ENCODE data around the gene TOX2.

The TOX2 gene

GRCh38 chr20:44075191-44075949 lies 160.7 kb downstream of the TOX2 start:
- no peak for DNase-seq (ENCODE audit: low read depth in 2 of 2)

- no peak for DNase-seq (ENCODE audit: low read depth in 2 of 2)
These were observed 161.2 kb downstream of the TOX2 start for GRCh38 chr20:44075950-44076232.

- DNase-seq (ENCODE audit: low read depth in 2 of 2): no peak
These were observed 164.6 kb downstream of the TOX2 start for GRCh38 chr20:44079291-44079690.

DNA sequence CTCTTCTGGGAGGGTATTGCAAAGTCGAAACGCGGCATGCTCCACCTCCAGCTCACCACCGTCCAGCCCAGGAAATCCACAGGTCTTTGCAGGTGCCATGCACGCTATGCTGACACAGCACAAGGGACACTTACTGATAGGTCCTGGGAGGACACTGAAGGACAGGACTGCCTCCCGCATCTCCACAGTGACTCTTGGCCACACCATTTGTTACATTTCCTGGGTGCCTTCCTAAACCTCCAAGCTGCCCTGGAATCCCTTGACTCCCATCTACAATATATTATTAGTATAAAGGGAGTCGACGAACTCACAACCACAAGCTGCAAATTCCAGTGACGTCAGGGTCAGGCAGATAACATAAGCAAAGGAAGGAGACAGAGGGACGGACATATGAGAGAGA lies 165.4 kb downstream of the TOX2 start:
- DNase-seq (ENCODE audit: low read depth in 2 of 2): no peak

- DNase-seq (ENCODE audit: low read depth in 2 of 2): peak; percentile 59 to 61
These were observed 166.1 kb downstream of the TOX2 start for GRCh38 chr20:44080646-44081267.

- DNase-seq (ENCODE audit: low read depth in 2 of 2): no peak
These were observed 166.8 kb downstream of the TOX2 start for GRCh38 chr20:44081476-44081875.

- DNase-seq (ENCODE audit: low read depth in 2 of 2): no peak
These were observed 167.2 kb downstream of the TOX2 start for GRCh38 chr20:44081888-44082287.

- DNase-seq (ENCODE audit: low read depth in 2 of 2): no peak
These were observed 168.7 kb downstream of the TOX2 start for GRCh38 chr20:44083220-44083933.

DNA sequence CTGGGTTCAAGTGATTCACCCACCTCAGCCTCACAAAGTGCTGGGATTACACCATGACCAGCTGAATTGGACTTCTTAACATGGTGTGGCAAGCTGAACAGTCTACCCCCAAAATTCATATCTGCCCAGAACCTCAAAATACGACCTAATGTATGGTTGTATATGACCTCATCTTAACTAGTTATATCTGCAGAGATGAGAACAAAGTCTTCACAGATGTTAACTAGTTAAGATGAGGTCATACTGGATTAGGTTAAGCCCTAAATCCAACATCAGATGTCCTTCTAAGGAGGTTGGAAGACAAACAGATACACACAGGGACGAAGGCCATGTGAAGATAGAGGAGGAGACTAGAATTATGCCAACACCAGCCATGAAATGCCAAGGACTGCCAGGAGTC lies 169.8 kb downstream of the TOX2 start:
- no peak for DNase-seq (ENCODE audit: low read depth in 2 of 2)

DNA sequence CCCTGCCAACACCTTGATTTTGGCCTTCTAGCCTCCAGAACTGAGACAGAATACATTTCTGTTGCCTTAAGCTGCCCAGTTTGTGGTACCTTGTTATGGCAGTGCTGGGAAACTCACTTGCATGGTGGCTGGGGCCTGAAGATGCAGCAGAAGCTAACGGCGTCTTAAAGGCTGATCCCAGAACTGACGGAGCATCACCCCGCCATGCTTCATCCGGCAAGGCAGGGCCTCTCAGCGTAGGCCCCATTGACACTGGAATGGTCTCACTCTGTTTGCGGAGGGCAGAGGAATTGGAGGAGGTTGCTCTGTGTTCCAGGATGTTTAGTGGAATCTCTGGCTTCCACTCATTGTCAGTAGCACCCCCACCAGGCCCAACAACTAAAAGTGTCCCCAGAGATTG lies 170.2 kb downstream of the TOX2 start:
- no peak for DNase-seq (ENCODE audit: low read depth in 2 of 2)

GRCh38 chr20:44085616-44086434 lies 171.2 kb downstream of the TOX2 start:
- no peak for DNase-seq (ENCODE audit: low read depth in 2 of 2)

DNA sequence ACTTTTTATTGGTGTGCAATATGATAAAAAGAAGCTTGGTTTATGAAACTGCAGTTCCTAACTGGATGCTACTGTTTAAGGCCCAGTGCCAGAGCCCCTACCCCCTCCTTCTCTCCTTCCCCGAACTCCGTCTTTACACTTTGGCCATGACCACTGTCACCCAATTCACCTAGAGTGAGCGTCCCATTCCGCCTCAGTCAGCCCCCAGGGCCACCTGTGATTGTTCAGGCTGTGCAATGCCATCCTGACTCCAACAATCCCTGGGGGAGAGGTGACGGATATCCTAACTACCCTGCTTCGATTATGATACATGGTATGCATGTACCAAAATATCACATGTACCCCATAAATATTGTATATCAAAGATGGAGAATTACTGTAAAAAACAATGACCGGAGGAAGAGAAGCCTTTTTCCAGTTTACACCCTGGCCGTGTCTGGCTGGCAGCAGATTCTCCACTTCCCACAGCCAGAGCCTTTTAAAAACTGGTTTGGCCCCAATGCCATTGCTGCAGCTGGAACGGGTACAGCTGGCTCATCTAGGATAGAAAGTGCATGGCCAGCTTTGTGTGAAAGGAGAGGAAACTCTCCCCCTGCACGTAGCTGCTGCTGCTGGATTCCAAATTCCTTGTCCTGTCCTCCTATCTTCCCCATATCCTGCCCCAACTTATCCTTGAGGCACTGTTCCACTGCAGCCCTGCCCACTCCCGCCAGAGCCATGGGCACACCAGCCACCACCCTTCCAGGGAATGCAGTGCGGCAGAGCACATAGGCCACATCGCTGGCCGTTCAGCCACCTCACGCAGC lies 172.6 kb downstream of the TOX2 start:
- no peak for DNase-seq (ENCODE audit: low read depth in 2 of 2)

DNA sequence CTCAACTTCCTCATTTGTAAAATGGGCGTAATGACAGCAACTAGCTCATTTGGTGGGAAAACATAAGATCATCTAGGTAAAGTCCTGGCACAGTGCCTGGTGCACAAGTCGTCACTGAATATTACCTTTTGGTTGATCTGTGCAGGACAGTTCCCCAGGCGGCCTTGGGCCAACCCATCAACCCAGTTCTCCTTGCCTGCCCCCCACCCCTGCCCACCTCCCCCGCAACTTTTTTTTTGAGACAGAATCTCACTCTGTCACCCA lies 173.1 kb downstream of the TOX2 start:
- DNase-seq (ENCODE audit: low read depth in 2 of 2): no peak

- no peak for DNase-seq (ENCODE audit: low read depth in 2 of 2)
These were observed 175.5 kb downstream of the TOX2 start for GRCh38 chr20:44089987-44090674.

DNA sequence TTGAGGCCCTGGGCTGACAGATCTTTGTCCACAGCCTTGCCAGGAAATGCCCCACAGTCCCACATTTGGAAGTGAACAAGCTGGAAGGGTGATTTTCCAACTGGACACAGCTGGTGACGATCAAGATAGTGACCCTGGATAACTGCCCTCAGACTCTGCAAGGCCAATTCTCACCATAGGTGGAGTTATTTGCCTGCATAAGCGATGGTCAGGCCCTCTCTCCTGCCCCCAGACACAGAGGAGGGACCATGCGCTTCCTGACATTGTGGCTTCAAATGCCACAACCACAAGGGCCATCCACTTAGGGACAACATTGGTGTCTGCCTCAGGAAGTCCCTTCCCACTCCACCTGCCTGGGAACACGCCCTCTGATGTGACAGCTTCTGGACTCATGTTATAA lies 176.4 kb downstream of the TOX2 start:
- no peak for DNase-seq (ENCODE audit: low read depth in 2 of 2)

- DNase-seq (ENCODE audit: low read depth in 2 of 2): no peak
These were observed 178.0 kb downstream of the TOX2 start for GRCh38 chr20:44092551-44093248.

DNA sequence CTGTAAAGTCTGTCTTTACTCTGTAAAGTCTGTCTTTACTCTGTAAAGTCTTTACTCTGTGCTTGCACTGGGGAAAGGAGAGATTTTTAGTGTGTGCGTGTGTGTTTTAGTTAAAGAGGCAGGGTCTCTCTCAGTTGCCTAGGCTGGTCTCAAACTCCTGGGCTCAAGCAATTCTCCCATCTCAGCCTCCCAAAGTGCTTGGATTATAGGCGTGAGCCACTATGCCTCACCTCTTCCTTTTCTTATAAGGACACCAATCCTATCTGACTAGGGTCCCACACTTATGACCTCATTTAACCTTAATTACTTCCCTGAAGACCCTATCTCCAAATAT lies 178.6 kb downstream of the TOX2 start:
- DNase-seq (ENCODE audit: low read depth in 2 of 2): no peak

DNA sequence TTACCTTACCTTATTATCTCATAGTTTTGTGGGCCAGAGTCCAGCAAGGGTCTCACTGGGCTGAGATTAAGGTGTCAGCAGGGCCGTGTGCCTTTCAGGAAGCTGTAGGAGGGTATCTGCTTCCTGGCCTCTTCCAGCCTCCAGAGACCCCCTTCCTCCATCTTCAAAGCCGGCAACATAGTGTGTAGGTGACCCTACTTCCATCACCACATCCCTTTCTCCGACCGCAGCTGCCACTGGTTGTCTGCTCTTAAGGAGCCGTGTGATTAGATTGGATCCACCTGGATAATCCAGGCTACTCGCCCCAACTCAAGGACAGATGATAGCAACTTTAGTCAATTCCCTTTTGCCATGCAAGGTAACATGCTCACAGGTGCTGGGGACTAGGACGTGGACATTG lies 181.2 kb downstream of the TOX2 start:
- no peak for DNase-seq (ENCODE audit: low read depth in 2 of 2)

- no peak for DNase-seq (ENCODE audit: low read depth in 2 of 2)
These were observed 183.0 kb downstream of the TOX2 start for GRCh38 chr20:44097521-44098255.

DNA sequence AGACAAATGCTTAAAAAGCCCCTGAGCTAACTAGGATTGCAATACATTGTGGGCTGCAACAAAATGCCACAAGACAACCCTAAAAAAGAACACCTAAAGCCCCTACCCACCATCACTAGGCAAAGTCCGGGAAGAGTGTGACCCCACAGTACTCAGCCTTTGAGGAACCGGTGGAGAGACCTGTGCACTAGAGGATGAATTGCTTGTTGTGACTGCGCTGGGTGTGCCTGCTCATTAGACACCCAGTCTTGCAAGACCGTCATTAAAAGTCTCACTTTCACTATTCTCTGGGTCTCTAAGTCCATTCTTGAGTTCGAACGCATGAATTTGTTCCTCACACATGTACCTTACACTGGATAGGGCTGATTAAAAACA lies 183.6 kb downstream of the TOX2 start:
- DNase-seq (ENCODE audit: low read depth in 2 of 2): no peak
